Vagina (tissue), 2 donors: ENCODE results near the gene DOCK7. TPM values are rescaled to one million over a fixed set of nuclear protein-coding genes. Genes with fewer than 3 reads are reported as not detected.
"Not testable (repeated sequence)": the region's sequence is repeated elsewhere in the genome, so short reads cannot be mapped to it uniquely, and the experiment has no call there.

Experiments
- DNase-seq, 2 donors: peaks; one replicate each; pipeline ENCODE4 v3.0.0-alpha.2; 2017; ENCODE audit errors: extremely low spot score in 2 of 2
- H3K27ac ChIP-seq: fragments of 200-600 bp; sonication (generic); one replicate; pipeline ENCODE4 v1.5.1; 2019
- H3K27me3 ChIP-seq: fragments of 200-600 bp; sonication (generic); one replicate; pipeline ENCODE4 v1.5.1; 2019
- H3K36me3 ChIP-seq, 2 donors: fragments of 200-600 bp; sonication (generic); one replicate each; pipeline ENCODE4 v1.5.1; 2017 to 2019
- H3K4me1 ChIP-seq: fragments of 200-600 bp; sonication (generic); one replicate; pipeline ENCODE4 v1.5.1; 2019
- H3K4me3 ChIP-seq, 2 donors: fragments of 200-600 bp; sonication (generic); 1 replicate in 1 of 2; 2 replicates in 1 of 2; pipeline ENCODE4 v1.5.1; 2016 to 2019
- H3K9me3 ChIP-seq: fragments of 200-600 bp; sonication (generic); one replicate; pipeline ENCODE4 v1.5.1; 2019
- CTCF ChIP-seq, 3 experiments: fragments of 450-650 bp in 2 of 3; fragments of 200-600 bp in 1 of 3; sonication (generic) in 1 of 3; IDR thresholded peaks; one replicate each; pipeline ENCODE4 v1.5.1; 2017 to 2019; ENCODE audit warnings: antibody characterized with exemption in 3 of 3, mild to moderate bottlenecking in 2 of 3, moderate library complexity in 2 of 3
- POLR2A ChIP-seq, 2 donors: fragments of 450-650 bp; IDR thresholded peaks; one replicate each; pipeline ENCODE4 v1.6.1; 2017; ENCODE audit warnings: antibody characterized with exemption in 2 of 2, mild to moderate bottlenecking in 2 of 2, moderate library complexity in 2 of 2
- POLR2AphosphoS5 ChIP-seq, 2 donors: sonication (generic); formaldehyde crosslinking; IDR thresholded peaks; one replicate each; pipeline ENCODE4 v1.9.0; 2017; ENCODE audit warnings: antibody characterized with exemption in 2 of 2, mild to moderate bottlenecking in 2 of 2, low read depth in 1 of 2; ENCODE audit not compliant: insufficient read depth in 1 of 2
- intact Hi-C: fragments of 100-400 bp; cut with DNase I; formaldehyde crosslinking; loops from one replicate; pipeline ENCODE4 v1.15.1; 2023
- total RNA-seq: library from RNA; depleted of rRNA; stranded (reverse); fragments of >200 nt; gene quantifications from one replicate; pipeline ENCODE4 v1.2.3, GENCODE V29; 2016

The DOCK7 gene
- total RNA-seq, 1 donor from 2014 or later = 34.1 TPM

- DNase-seq = no peak
- H3K4me1 ChIP-seq = no peaks in the 10 kb centered on the region
- H3K27me3 ChIP-seq = no peaks in the 10 kb centered on the region
- no peaks in the 10 kb centered on the region for H3K36me3 ChIP-seq
- no peak overlapping the region for H3K27ac ChIP-seq
- no peak overlapping the region for H3K4me3 ChIP-seq
- no peaks in the 10 kb centered on the region for H3K9me3 ChIP-seq
- intact Hi-C loops = no loop called here
- no peak for TF ChIP-seq POLR2AphosphoS5 (IDR thresholded peaks at IDR 0.05; ENCODE audit: insufficient read depth in 1 of 2, low read depth in 1 of 2)
- TF ChIP-seq CTCF (IDR thresholded peaks at IDR 0.05) = no peak
- no peak for TF ChIP-seq POLR2A (IDR thresholded peaks at IDR 0.05)
Observed at GRCh38 chr1:62612770-62613169, 75.4 kb downstream of the DOCK7 start.

GRCh38 chr1:62610588-62610987 lies 77.6 kb downstream of the DOCK7 start:
- H3K4me1 ChIP-seq, H3K4me3 ChIP-seq, H3K27ac ChIP-seq, H3K9me3 ChIP-seq, DNase-seq, intact Hi-C loops, H3K27me3 ChIP-seq, H3K36me3 ChIP-seq: not testable (repeated sequence)

- no peak for TF ChIP-seq CTCF (IDR thresholded peaks at IDR 0.05)
- Histone ChIP-seq H3K4me1 (no peaks in the 10 kb centered on the region), H3K36me3 (no peaks in the 10 kb centered on the region), H3K27me3 (no peaks in the 10 kb centered on the region), H3K27ac (no peak overlapping the region), H3K4me3 (no peak overlapping the region), H3K9me3 (no peaks in the 10 kb centered on the region)
- intact Hi-C loops = no loop called here
- no peak for DNase-seq
Observed at GRCh38 chr1:62608905-62609304, 79.3 kb downstream of the DOCK7 start.

GRCh38 chr1:62601457-62601856 lies 86.7 kb downstream of the DOCK7 start:
- H3K27me3 ChIP-seq = no peaks in the 10 kb centered on the region
- intact Hi-C loops = no loop called here
- no peaks in the 10 kb centered on the region for H3K9me3 ChIP-seq
- H3K36me3 ChIP-seq = no peaks in the 10 kb centered on the region
- no peaks in the 10 kb centered on the region for H3K4me1 ChIP-seq
- TF ChIP-seq POLR2AphosphoS5 (IDR thresholded peaks at IDR 0.05; ENCODE audit: insufficient read depth in 1 of 2, low read depth in 1 of 2) = no peak
- no peak for TF ChIP-seq POLR2A (IDR thresholded peaks at IDR 0.05)
- TF ChIP-seq CTCF (IDR thresholded peaks at IDR 0.05) = no peak
- no peak for DNase-seq
- H3K4me3 ChIP-seq = no peak overlapping the region
- no peak overlapping the region for H3K27ac ChIP-seq

GRCh38 chr1:62599044-62599443 lies 89.1 kb downstream of the DOCK7 start:
- no peaks in the 10 kb centered on the region for H3K36me3 ChIP-seq
- H3K4me1 ChIP-seq = no peaks in the 10 kb centered on the region
- intact Hi-C loops = no loop called here
- TF ChIP-seq CTCF (IDR thresholded peaks at IDR 0.05) (no peak), POLR2AphosphoS5 (IDR thresholded peaks at IDR 0.05; ENCODE audit: insufficient read depth in 1 of 2, low read depth in 1 of 2) (no peak), POLR2A (IDR thresholded peaks at IDR 0.05) (no peak)
- no peak overlapping the region for H3K27ac ChIP-seq
- no peaks in the 10 kb centered on the region for H3K9me3 ChIP-seq
- DNase-seq = no peak
- no peaks in the 10 kb centered on the region for H3K27me3 ChIP-seq
- no peak overlapping the region for H3K4me3 ChIP-seq

GRCh38 chr1:62597281-62597680 lies 90.9 kb downstream of the DOCK7 start, which contains the start of gene ANGPTL3:
Gene ANGPTL3 (plus strand): TSS chr1:62597520. CDS start chr1:62597567, 47 bp downstream.
- Histone ChIP-seq H3K9me3 (no peaks in the 10 kb centered on the region), H3K4me1 (no peaks in the 10 kb centered on the region), H3K27ac (no peak within 1 kb of the TSS), H3K27me3 (no peaks in the 10 kb centered on the region), H3K36me3 (no peaks in the 10 kb centered on the region), H3K4me3 (no peak within 1 kb of the TSS)
- DNase-seq = no peak
- TF ChIP-seq CTCF (IDR thresholded peaks at IDR 0.05) (no peak), POLR2A (IDR thresholded peaks at IDR 0.05) (no peak), POLR2AphosphoS5 (IDR thresholded peaks at IDR 0.05; ENCODE audit: insufficient read depth in 1 of 2, low read depth in 1 of 2) (no peak)
- intact Hi-C loops = no loop called here
